Activated CD8-positive, alpha-beta memory T cell treated with anti-CD3 and anti-CD28 coated beads, Interleukin-2, amount 50 U/mL, for 48 hours (primary cell): ENCODE results near the gene FOXP1.

ENCODE experiments used
- DNase-seq: peaks from one replicate; pipeline ENCODE4 v3.0.0-alpha.2; 2020

The FOXP1 gene

DNA sequence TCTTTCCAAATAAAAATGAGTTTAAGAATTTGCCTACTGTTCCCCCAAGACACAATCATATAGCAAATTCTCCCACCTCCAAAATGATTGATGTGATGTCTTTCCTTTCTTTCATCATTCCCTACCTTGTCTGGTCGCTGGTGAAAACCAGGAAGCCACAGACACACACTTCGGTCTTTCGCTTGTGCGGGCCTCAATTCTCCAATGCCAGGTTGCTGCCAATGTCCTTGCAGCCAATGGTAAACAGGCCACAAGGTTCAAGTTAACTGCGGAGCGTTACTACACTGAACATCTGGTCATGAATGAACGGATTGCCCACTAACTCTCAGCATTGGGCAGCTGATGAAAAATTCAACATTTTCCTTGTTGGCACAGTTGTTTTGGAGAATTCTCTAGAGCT lies 192.2 kb downstream of the FOXP1 start:
- DNase-seq, result no peak

GRCh38 chr3:71389911-71390573 lies 193.5 kb downstream of the FOXP1 start:
- no peak for DNase-seq

GRCh38 chr3:71389191-71389590 lies 194.3 kb downstream of the FOXP1 start:
- no peak for DNase-seq

GRCh38 chr3:71388535-71389120 lies 194.9 kb downstream of the FOXP1 start:
- DNase-seq, result no peak

GRCh38 chr3:71387586-71387985 lies 195.9 kb downstream of the FOXP1 start:
- no peak for DNase-seq

GRCh38 chr3:71384837-71385716 lies 198.5 kb downstream of the FOXP1 start:
- no peak for DNase-seq

- DNase-seq, result no peak
These were observed 199.1 kb downstream of the FOXP1 start for GRCh38 chr3:71384388-71384787.

DNA sequence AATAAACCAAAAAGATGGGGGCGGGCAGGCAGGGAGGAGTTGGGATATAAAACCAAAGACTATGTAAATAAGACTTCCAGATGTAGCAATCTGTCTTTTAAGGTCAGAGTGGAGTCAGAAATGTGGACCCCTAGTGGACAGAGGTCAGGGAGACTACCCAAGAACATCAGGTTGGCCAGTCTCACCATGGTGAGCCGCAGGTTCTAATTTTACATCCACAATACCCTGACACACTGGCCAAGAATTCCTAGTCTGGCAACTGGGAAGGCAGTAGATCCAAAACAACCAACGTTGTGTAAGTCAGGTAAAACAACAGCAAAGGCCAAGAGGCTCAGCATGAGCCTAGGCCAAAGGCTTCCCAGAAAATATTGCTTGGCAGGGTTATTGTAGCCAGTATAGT lies 203.4 kb downstream of the FOXP1 start:
- DNase-seq, result no peak

- no peak for DNase-seq
These were observed 205.0 kb downstream of the FOXP1 start for GRCh38 chr3:71378509-71378908.

DNA sequence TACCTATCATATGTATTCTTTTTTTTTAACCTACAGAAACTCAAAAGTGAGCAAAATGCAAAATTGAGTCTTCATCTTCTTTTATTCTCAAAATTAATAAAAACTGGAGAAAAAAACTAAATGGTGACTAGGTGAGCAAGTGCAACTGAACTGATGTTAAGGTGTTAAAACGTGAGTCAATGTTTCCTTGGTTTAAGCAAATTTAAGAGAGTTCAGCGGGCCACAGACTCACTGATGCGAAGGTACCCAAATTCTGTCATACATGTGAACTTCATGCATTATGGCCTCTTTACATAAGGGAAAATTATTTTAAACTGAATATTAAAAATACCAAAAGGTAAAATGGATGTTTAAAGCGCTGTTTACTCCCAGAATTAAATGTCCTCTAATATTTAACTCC lies 206.6 kb downstream of the FOXP1 start:
- DNase-seq, result no peak

- DNase-seq, result no peak
These were observed 207.0 kb downstream of the FOXP1 start for GRCh38 chr3:71376503-71376902.

DNA sequence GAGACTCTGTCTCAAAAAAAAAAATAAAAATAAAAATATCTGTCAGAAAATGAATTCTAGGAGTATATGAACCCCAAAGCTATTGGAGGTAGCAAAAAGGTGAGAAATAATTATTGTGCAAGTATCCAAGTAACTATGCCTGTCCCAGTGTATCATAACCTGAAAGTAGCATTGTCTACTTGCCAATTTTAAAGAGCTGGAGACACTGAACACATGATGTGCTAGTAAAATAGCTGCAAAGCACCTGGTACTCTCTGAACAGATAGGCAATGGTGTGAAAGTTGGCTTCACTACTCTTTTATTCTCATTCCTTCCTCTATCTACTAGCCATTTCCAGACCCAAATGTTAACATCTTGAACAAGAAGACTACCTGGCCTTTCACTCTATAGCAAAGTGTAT lies 208.9 kb downstream of the FOXP1 start:
- DNase-seq, result no peak

DNA sequence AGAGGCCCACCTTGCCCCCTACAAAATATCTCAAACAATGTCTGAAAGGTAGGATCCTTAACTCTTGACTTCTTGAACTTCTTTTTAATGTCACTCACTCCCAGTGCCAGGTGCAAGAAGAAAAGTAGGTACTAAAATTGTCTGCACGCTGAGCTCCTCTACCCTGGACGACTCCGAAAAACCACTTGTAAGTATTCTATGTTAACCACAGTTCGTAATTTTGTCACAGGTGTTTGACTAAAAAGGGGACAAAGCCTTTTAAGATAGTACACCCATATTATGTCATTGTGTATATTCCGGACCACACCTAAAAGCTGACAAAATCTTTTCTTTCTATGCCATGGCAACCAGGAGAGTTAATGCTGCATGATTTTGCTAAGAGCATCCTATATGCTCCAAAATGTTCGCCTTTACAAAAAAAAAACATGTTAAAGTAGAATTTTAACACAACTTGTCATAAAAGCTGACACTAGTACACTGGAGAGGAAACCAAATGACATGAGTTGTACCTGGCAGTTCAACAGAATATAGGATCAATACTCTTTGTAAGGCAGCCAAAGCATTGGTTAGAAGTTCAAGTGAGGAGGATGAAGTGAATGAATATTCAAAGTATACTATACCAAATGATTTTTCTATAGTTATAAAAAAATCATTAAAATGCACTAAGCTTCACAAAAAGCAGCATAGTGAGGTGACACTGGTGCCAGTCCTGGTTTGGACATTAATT lies 210.5 kb downstream of the FOXP1 start:
- DNase-seq, result no peak

GRCh38 chr3:71372241-71372768 lies 211.2 kb downstream of the FOXP1 start:
- DNase-seq, result no peak

- no peak for DNase-seq
These were observed 212.2 kb downstream of the FOXP1 start for GRCh38 chr3:71371282-71371681.

GRCh38 chr3:71370467-71370866 lies 213.1 kb downstream of the FOXP1 start:
- DNase-seq, result no peak

GRCh38 chr3:71369701-71370391 lies 213.7 kb downstream of the FOXP1 start:
- DNase-seq, result no peak

GRCh38 chr3:71366988-71367604 lies 216.4 kb downstream of the FOXP1 start:
- no peak for DNase-seq

DNA sequence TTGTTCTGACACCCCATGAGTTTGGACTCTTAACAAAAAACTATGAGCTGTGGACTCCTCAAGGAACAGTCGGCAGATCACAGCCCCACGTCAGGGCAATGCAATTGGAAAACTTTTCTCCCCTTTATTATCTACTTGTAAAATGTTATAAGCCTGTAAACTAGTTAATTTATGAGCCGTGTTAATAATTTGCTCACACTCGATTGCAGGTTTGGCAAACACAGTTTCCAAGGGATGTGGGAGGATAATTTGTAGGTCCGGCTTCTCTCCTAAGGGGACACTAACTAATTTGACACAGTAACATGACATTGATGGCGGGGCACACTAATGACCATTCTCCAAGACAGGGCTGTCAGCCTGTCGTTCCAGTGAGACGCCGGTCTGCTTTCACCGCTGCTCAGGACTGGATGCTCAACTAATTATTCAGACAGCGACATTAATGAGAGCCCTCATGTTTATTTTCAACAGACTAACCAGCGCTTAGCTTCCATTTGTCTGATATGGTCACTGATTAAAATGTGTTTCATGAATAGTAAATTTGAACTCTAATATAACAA lies 222.1 kb downstream of the FOXP1 start:
- DNase-seq, result no peak

- DNase-seq, result no peak
These were observed 222.8 kb downstream of the FOXP1 start for GRCh38 chr3:71360764-71361163.

DNA sequence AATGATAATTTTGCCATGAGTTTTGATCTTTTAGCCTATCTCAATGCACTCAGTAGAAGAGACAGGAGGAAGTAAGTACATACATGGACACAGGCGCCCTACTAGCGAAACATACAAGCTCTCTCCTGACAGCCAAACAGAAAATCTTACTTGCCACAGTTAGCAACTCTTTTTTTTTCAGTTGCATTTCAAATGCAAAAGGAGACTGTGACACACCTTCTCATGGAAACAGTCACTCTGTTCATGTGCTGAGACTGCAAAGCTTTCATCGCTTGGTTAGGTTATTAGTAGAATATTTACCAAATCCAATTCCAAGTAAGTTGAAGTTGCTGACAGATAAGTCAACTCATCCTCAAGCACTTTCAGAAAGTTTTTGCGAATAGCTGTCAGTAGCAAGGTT lies 223.3 kb downstream of the FOXP1 start:
- DNase-seq, result no peak

GRCh38 chr3:71358243-71358642 lies 225.3 kb downstream of the FOXP1 start:
- no peak for DNase-seq
